AG08395 (cell line): Measurements from ENCODE around the gene RBBP8NL.
"Not testable (repeated sequence)": the region's sequence is repeated elsewhere in the genome, so short reads cannot be mapped to it uniquely, and the experiment has no call there.

ENCODE experiments used
- DNase-seq: peaks from one replicate; pipeline ENCODE4 v3.0.0; 2012; ENCODE audit warnings: mixed read lengths, low spot score

The RBBP8NL gene

GRCh38 chr20:62441987-62442539 is 14.7 kb upstream of the RBBP8NL start:
- no peak for DNase-seq

GRCh38 chr20:62439218-62439617 is 11.9 kb upstream of the RBBP8NL start:
- no peak for DNase-seq

GRCh38 chr20:62437927-62438326 is 10.6 kb upstream of the RBBP8NL start:
- DNase-seq: no peak

- no peak for DNase-seq
Measured at GRCh38 chr20:62437496-62437895, 10.2 kb upstream of the RBBP8NL start.

- DNase-seq: no peak
Measured at GRCh38 chr20:62436692-62437091, 9.4 kb upstream of the RBBP8NL start.

GRCh38 chr20:62433658-62434497 is 6.5 kb upstream of the RBBP8NL start:
- no peak for DNase-seq

GRCh38 chr20:62430866-62431447 is 3.6 kb upstream of the RBBP8NL start:
- no peak for DNase-seq

- no peak for DNase-seq
Measured at GRCh38 chr20:62430311-62430853, 3.0 kb upstream of the RBBP8NL start.

GRCh38 chr20:62429455-62430310 is 2.3 kb upstream of the RBBP8NL start:
- no peak for DNase-seq

GRCh38 chr20:62428396-62429295 is 1.3 kb upstream of the RBBP8NL start:
- no peak for DNase-seq

- no peak for DNase-seq
Measured at GRCh38 chr20:62428002-62428372, 648 bp upstream of the RBBP8NL start.

GRCh38 chr20:62426699-62427131 is 624 bp downstream of the RBBP8NL start:
- no peak for DNase-seq

GRCh38 chr20:62426059-62426348 is 1.3 kb downstream of the RBBP8NL start:
- not testable (repeated sequence) for DNase-seq

- DNase-seq: no peak
Measured at GRCh38 chr20:62425281-62426058, 1.9 kb downstream of the RBBP8NL start.

- DNase-seq: no peak
Measured at GRCh38 chr20:62424249-62425107, 2.9 kb downstream of the RBBP8NL start.

GRCh38 chr20:62423326-62423706 is 4.0 kb downstream of the RBBP8NL start:
- DNase-seq: no peak

- DNase-seq: no peak
Measured at GRCh38 chr20:62422636-62423325, 4.6 kb downstream of the RBBP8NL start.

- DNase-seq: no peak
Measured at GRCh38 chr20:62421716-62421990, 5.7 kb downstream of the RBBP8NL start.
